GM12891 (cell line): Measurements from ENCODE around the gene ELFN2.

ENCODE experiments used
- DNase-seq: peaks from one replicate; pipeline ENCODE4 v3.0.0; 2011; ENCODE audit warnings: low spot score; ENCODE audit not compliant: insufficient read length
- FAIRE-seq: peaks from 2 replicates; lab custom pipeline; 2011; peaks lifted over from hg19 to GRCh38; lab: Jason Lieb, UNC
- PAX5 ChIP-seq: IDR thresholded peaks from 2 replicates; pipeline ENCODE4 v1.6.1; 2011; ENCODE audit warnings: low read length, moderate library complexity, mild to moderate bottlenecking; ENCODE audit not compliant: insufficient read depth, severe bottlenecking
- POLR2A ChIP-seq: IDR thresholded peaks from 2 replicates; pipeline ENCODE4 v1.6.1; 2011; ENCODE audit warnings: low read depth, low read length, control low read depth
- POLR2AphosphoS5 ChIP-seq: IDR thresholded peaks from 2 replicates; pipeline ENCODE4 v1.6.1; 2011; ENCODE audit warnings: low read depth, low read length, control low read depth
- POU2F2 ChIP-seq: IDR thresholded peaks from 2 replicates; pipeline ENCODE4 v1.6.1; 2011; ENCODE audit warnings: low read depth, mild to moderate bottlenecking, control low read depth, low read length, moderate library complexity
- SPI1 ChIP-seq: IDR thresholded peaks from 2 replicates; pipeline ENCODE4 v1.6.1; 2011; ENCODE audit warnings: low read depth, low read length, control low read depth
- TAF1 ChIP-seq: IDR thresholded peaks from 2 replicates; pipeline ENCODE4 v1.6.1; 2011; ENCODE audit warnings: low read depth, low read length, control low read depth

The ELFN2 gene

DNA sequence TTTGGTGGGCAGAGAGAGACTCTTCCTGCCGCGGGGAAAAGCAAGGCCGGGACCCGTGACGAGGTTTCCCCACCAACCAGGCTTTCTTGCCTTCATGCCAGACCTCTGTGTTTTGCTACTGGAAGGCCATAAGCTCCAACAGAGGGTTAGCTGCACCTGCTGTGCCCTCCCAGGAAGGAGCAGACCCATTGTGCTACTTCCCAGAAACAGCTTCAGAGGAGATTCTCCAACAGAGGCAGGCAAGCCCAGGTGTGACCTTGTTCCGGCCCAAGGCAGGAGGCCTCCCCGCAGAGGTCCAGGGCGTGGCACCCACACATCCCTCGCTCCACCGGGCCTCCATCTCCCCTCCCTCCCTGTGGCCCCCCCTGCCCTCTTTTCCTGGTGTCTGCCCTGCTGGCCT, 57.8 kb downstream of the ELFN2 start:
- DNase-seq (no peak), FAIRE-seq (no peak)
- TF ChIP-seq POU2F2, result no peak
- no peak for TF ChIP-seq POLR2A
- TF ChIP-seq TAF1, result no peak
- no peak for TF ChIP-seq SPI1
- no peak for TF ChIP-seq PAX5
- no peak for TF ChIP-seq POLR2AphosphoS5

DNA sequence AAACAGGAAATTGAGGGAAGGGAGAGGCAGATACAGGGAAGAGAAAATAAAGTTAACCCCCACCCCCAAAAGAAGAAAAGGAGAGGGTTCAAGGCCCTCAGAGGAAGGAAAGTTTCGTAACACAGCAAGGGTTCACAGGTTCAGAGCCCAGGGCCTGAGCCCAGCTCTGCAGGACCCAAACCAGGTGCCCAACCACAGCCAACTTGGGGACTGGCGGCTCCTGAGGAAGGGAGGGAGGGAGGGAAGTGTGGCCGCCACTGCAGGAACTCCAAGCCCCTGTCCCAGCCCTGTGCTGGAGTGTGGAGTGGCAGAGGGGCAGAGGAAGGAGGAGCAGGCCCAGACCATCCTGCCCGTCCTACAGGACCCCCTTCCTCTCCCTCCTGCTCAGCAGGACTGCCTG, 59.2 kb downstream of the ELFN2 start:
- DNase-seq (no peak), FAIRE-seq (no peak)
- TF ChIP-seq POLR2AphosphoS5, result no peak
- TF ChIP-seq PAX5, result no peak
- TF ChIP-seq SPI1, result no peak
- no peak for TF ChIP-seq POLR2A
- TF ChIP-seq POU2F2, result no peak

DNA sequence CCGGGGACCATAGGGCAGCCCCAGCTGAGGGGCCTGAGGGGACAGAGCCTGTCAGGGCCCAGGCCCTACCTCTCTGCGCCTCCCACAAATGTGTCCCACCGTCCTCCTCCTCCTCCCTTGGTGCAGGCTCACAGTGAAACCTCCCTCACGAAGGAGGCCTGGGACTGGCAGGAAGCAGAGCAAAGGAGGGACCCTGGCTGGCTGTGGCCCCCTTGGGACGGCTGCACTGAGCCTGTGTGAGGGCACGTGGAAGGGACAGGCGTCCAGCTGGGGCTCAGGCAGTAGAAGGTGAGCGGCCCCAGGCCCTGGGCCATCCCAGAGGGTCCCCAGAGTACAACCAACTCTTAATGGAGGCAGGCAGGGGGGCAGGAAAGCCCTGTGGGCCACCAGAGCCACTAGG, 60.7 kb downstream of the ELFN2 start:
- FAIRE-seq (no peak), DNase-seq (no peak)
- TF ChIP-seq PAX5, result no peak
- no peak for TF ChIP-seq POLR2AphosphoS5
- TF ChIP-seq POU2F2, result no peak
- no peak for TF ChIP-seq POLR2A
- no peak for TF ChIP-seq SPI1
- TF ChIP-seq TAF1, result no peak

DNA sequence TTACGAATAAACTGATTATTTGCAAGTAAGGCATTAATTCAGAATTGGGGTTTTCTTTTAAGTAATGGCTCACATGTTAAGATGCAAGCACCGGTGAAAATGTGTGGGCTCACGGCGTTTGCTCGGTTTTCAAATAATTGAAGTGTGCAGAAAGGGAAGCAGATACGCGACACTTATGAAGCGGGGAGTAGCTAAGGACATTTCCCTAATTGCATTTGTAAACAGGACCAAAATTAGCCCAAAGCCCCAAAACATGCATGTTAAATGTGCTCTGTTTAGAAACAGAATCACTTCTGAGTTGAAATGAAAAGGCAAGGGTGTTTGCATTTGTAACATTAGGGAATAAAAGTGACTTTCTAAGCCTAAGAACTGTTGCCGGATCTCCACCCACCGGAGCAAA, 61.3 kb downstream of the ELFN2 start:
- TF ChIP-seq TAF1 (no peak), POLR2A (no peak), PAX5 (no peak), POLR2AphosphoS5 (no peak), POU2F2 (no peak)
- no peak for FAIRE-seq
- DNase-seq, result no peak

DNA sequence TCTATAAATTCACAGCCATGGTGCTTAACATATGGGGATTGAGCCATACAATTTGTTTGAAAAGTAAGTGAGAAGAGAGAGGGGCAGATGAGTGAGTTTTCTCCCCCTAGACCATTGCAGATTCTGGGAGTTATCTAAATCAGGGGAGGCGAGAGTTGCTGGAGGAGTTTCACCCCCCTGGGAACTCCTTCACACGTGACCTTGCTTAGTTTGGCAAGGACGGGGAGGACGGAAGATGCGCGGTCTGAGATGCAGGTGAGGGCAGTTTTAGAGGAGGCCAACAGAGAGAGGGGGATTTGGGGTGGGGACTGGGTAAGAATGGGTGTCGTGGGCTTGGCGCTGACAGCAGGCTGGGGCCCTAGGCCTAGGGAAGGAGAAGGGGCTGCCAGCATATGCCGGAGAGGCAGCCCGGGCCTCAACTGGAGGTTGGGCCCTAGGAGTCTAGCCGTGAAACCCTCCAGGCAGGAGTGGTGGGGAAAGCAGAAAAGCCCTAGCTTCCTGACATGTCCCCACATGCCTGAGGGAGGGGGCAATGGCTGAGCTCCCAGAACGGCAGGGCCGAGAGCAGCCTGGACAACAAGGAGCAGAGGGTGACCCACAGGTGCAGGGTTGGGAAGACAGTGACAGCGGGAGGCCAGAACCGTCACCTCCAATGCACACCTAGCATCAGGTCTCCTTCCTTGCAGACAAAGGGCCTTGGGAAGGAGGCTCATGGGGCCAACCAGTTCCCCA, 63.9 kb downstream of the ELFN2 start:
- TF ChIP-seq POLR2A (no peak), POLR2AphosphoS5 (no peak), PAX5 (no peak), POU2F2 (no peak), SPI1 (no peak), TAF1 (no peak)
- FAIRE-seq (no peak), DNase-seq (no peak)

DNA sequence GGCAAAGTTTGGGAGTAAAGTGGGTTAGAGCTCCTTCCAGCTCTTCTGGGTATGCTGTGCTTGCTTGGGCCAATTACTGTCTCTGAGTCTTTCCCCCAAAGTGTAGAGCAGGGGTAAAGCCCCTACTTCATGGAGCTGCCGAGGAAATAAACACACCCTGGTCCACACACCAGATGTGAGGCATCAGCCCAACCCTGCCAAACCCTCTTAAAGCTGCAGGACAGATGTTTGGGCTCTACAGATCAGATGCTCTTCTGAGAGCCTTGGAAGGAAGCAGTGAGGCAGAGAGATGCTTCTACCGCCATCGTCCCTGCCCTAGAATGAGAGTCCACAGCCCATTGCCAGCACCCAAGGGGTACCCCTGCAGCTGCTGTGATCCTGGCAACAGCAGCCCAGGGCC, 64.7 kb downstream of the ELFN2 start:
- no peak for DNase-seq
- TF ChIP-seq POLR2A (no peak), PAX5 (no peak), POU2F2 (no peak), POLR2AphosphoS5 (no peak), SPI1 (no peak)
- FAIRE-seq, result no peak

DNA sequence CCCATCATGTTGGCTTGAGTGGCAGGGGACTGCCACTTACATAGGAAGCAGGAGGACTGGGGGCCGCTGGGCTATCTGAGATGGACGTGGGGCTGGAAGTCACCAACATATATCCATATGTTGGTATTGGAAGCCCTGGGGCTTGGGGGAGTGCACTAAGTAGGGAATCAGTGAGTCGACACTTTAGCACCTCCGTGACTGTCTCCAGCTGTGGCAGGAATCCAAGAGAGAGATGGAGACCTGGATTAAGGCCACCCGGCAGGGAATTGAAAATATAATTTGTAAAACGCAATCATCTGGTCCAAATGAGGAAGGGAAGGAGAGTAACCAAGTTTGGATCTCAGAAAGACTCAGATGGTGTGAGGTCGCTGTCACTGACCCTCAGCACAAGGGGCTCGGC, 68.4 kb downstream of the ELFN2 start:
- DNase-seq, result no peak
- TF ChIP-seq SPI1 (no peak), POLR2A (no peak)
- no peak for FAIRE-seq

DNA sequence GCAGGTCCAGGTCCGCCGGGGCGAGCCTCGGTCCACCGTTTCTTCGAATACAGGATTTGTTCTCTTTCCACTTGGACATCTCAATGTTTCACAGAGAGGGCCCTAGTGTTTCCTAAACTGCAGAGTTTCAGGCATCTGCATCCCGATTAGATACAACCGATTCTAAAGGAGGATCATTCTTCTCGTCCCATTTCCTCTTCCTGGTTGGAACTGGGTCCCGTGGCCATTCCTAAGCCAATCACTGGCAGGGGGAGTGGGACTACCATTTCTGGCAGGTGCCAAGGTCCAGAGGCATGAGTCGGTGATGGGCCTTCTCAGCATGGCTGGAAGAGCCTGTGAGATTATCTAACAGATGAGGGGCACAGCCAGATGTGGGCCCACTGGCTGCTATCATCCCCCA, 68.9 kb downstream of the ELFN2 start:
- no peak for DNase-seq
- FAIRE-seq, result no peak
- TF ChIP-seq SPI1 (no peak), PAX5 (no peak), TAF1 (no peak), POLR2A (no peak), POLR2AphosphoS5 (no peak), POU2F2 (no peak)

DNA sequence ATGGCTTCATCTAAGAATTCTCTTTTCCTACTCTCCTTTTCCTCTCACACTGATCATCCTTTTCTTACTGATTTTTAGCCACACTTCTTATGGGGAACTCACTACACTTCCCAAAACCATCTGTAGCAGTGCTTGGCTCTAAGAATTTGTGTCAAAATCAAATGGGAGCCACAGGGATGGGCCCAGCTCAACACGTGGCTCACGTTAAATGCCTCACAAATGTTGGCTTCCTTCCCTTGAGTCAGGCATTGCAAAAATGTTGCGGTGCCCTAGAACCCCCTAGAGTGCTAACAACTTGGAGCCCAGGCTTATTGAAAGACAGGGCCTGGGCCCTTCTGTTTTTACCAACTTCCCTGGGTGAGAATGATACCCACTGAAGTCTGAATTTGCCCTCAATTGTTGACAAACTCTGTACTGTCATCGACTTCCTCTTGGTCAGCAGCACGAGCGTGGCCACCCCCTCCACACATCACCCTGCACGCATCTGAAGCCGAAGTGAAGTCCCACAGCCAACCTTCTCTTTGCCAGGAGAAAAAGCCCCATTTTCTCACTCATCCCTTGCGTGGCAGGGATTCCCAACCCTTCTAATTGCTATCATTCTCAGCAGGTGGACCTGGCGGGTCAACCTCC, 69.7 kb downstream of the ELFN2 start:
- no peak for DNase-seq
- FAIRE-seq, result no peak
- TF ChIP-seq PAX5 (no peak), TAF1 (no peak), POU2F2 (no peak), POLR2AphosphoS5 (no peak), SPI1 (no peak), POLR2A (no peak)

DNA sequence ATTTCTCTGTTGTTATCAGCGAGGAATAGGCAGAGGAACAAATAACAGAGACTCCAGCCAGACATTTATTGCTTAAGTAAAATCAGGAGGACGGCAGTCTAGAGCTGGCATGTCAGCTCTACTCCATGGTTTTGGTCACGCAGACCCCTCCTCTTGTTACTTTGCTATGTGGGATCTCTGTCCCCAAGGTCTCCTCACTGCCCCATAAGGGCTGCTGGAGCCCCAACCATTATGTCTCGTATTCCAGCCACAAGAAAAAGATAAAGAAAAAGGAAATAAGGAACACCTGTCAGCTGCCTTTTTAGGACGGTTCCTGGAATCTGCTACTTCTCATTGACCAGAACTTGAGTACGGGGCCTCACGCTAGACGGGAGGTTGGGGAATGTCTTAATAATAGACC, 70.4 kb downstream of the ELFN2 start:
- FAIRE-seq (no peak), DNase-seq (no peak)
- TF ChIP-seq POLR2AphosphoS5 (no peak), POLR2A (no peak), TAF1 (no peak), POU2F2 (no peak)

DNA sequence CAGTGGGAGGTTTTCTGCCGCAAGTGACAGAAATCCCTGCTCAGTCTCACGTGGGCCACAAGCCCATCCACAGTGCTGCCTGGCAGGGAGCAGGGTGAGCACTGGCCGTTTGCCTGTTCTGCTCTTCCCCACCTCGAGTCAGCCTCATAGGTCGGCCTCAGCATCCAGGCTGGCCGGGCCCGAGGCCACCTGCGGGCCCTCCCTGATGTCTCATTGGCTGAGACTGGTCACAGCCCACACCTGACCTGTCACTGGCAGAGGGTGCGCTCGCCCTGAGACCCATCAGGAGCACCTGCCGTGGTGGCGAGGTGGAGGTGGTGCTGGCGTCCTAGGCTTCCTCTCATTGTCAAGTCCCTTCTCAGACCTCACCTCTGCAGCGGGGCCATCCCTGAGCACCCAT, 72.1 kb downstream of the ELFN2 start:
- FAIRE-seq, result no peak
- no peak for TF ChIP-seq SPI1
- TF ChIP-seq TAF1, result no peak
- no peak for TF ChIP-seq POLR2AphosphoS5
- TF ChIP-seq PAX5, result no peak
- no peak for TF ChIP-seq POU2F2
- TF ChIP-seq POLR2A, result no peak
- DNase-seq, result no peak

DNA sequence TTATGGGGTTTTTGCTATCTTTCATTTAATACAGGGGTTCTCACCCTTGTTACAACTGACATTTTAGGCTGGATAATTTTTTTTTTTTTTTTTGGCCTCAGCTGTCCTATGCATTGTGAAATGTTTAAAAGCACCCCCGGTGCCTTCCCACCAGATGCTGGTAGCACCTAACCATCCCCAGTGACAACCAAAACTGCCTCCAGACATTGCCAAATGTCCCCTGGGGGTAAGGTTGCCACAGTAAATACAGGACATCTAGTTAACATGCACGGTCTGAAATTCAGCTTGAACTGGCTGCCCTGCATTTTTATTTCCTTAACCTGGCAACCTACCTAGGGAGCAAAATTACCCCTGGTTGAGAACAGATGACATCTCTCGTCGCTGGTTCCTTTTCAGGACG, 72.6 kb downstream of the ELFN2 start:
- DNase-seq (no peak), FAIRE-seq (no peak)
- TF ChIP-seq SPI1 (no peak), TAF1 (no peak), POLR2A (no peak), POLR2AphosphoS5 (no peak), PAX5 (no peak), POU2F2 (no peak)

DNA sequence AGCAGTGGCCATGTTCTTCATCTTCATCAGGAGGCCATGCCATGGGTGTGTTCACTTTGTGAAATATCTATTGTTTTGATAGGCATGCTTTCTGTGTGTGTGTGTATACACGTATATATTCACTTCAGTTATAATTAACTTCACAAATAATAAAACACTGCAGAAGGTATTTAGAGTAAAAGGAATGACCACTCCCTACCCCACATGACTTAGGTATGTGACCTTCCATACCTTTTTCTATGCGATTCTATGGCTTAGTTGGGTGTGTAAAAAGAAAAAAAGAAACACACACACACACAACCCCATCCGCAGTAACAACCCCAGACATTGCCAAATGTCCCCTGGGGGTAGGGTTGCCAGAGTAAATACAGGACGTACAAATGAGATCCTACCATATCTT, 73.0 kb downstream of the ELFN2 start:
- no peak for TF ChIP-seq PAX5
- no peak for TF ChIP-seq POLR2A
- no peak for TF ChIP-seq POU2F2
- TF ChIP-seq SPI1, result no peak
- no peak for DNase-seq
- no peak for FAIRE-seq
